NCI-H446 treated with DMSO at 0.1 percent for 48 hours (cell line): ENCODE results near the gene IGF2BP2.
"Not testable (repeated sequence)": the region's sequence is repeated elsewhere in the genome, so short reads cannot be mapped to it uniquely, and the experiment has no call there.

Experiments
- DNase-seq: peaks from one replicate; lab custom pipeline; 2025; lab: John Stamatoyannopoulos, UW

The IGF2BP2 gene

GRCh38 chr3:185797993-185798830 lies 26.6 kb downstream of the IGF2BP2 start:
- no peak for DNase-seq

DNA sequence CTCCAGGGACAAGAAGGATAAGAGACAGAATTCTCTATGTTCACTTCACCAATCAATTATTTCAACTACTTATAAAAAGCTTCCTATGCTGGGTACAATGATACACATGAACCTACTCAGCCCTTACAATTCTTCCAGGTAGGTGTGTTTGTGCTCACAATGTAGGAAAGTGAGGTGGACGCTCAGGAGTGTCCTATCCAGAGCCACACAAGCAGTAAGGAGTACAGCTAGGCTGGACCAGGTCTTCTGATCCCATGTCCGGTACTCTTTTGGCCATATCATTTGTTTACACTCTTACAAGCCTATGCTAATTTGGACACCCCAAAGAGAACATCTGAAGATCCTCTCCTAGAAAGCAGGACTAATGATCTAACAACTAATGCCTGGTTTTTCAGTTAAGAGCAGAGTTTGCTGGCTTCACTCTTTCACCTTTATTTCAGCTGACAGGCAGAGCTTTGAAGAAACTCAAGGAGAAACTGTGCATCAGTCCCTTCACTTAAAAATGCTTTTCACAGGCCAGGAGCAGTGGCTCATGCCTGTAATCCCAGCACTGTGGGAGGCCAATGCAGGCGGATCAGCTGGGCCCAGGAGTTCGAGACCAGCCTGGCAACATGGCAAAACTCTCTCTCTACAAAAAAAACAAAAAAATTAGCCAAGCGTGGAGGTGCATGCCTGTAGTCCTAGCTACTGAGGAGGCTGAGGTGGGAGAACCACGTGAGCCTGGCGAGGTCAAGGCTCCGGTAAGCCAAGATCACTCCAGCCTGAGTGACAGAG lies 27.5 kb downstream of the IGF2BP2 start:
- DNase-seq, result no peak

- DNase-seq, result no peak
Measured at GRCh38 chr3:185796431-185797107, 28.3 kb downstream of the IGF2BP2 start.

DNA sequence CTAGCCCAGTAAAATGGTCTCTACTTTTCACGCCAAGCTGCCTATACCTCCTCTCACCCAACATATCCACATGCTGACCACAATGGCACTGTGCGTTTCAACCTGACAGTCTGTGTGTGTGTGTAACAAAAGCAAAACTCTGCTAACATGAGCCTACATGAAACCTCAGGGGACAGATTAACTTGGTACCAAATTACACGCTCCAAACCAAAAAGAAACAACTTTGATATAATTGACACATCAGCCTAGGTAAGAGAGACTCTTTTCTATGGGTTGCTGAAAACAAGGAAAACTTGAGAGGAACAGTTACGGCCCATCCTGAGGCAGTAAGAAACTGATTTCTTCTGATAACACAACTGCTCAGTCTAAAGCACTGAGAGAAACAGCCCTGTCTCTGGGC lies 31.5 kb downstream of the IGF2BP2 start:
- no peak for DNase-seq

- no peak for DNase-seq
Measured at GRCh38 chr3:185792955-185793354, 31.9 kb downstream of the IGF2BP2 start.

GRCh38 chr3:185789891-185790830 lies 34.7 kb downstream of the IGF2BP2 start:
- no peak for DNase-seq

- no peak for DNase-seq
Measured at GRCh38 chr3:185789134-185789533, 35.7 kb downstream of the IGF2BP2 start.

DNA sequence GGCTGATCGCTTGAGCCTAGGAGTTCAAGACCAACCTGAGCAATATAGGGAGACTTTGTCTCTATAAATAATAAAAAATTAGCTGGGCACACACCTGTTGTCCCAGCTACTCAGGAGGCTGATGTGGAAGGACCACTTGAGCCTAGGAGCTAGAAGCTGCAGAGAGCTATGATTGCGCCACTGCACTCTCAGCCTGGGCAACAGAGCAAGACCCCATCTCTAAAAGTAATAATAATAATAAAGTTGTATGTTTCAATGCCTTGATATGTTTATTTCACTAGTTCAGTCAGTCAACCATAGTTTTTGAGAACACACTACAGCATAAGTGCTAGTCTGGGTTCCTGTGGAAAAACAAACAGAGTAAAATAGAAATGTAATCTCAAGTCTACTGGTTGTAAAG lies 36.5 kb downstream of the IGF2BP2 start:
- no peak for DNase-seq

DNA sequence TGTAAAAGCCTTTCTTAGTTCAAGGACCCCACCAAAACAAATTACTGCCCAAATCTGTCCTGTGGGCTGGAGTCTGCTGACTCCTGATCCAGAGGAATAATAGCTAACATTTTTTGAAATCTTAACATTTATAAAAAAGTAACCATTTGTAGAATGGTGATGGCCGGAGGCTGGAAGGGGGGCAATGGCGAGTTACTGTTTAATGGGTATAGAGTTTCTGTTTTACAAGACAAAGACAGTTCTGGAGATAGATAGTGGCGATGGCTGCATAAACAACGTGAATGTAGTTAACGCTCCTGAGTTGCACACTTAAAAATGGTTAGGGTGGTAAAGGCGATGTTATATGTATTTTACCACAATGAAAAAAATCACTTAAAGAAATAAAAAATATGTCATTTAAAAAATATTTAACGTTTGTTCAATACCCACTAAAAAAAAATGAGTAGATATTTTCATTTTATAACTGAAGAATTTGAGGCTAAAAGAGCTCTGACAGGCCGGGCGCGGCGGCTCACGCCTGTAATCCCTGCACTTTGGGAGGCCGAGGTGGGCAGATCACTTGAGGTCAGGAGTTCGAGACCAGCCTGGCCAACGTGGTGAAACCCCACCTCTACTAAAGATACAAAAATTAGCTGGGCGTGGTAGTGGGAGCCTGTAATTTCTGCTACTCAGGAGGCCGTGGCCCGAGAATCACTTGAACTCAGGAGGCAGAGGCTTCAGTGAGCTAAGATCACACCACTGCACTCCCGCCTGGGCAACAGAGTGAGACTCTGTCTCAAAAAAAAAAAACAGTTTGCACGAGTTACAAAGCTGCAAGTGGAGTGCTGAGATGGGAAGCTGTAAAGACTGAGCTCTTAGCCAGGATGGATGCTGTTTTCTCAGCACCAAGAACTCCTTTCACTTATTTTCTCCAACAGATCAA lies 37.6 kb downstream of the IGF2BP2 start:
- no peak for DNase-seq

GRCh38 chr3:185786258-185786657 lies 38.6 kb downstream of the IGF2BP2 start:
- not testable (repeated sequence) for DNase-seq

- DNase-seq, result no peak
Measured at GRCh38 chr3:185784317-185784716, 40.5 kb downstream of the IGF2BP2 start.

GRCh38 chr3:185781759-185782158 lies 43.1 kb downstream of the IGF2BP2 start:
- no peak for DNase-seq

DNA sequence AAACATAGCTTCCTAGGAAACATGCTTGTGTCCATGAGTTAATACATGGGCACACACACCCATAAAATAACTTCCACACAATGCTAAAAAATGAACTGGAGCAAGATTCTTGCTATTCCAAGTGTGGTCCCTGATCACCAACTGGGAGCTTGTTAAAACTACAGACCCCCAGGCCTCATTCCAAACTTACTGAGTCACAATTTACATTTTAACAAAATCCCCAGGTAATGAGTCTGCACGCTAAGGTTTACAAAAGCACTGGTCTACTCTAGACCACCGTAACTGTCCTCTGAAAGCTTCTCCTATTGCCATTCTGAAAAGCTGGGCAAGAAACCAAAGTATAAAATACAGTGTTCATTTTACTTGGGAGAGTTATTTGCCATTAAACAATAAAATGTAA lies 45.4 kb downstream of the IGF2BP2 start:
- DNase-seq, result no peak

GRCh38 chr3:185778821-185779220 lies 46.0 kb downstream of the IGF2BP2 start:
- no peak for DNase-seq

DNA sequence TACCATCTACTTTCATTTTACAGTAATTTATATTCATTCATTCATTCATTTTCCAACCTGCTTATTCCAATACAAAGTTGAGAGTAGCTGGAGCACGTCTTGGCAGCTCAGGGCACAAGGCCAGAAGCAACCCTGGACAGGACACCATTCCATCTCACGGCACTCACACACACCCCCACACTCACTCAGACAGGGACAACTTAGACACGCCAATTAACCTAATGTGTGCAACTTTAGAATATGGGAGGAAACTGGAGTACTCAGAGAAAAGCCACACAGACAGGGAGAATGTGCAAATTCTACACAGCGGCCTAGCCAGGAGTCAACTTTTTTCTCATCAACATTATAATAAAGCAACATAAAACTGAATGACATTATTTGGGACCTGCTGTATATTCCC lies 46.7 kb downstream of the IGF2BP2 start:
- DNase-seq, result no peak

GRCh38 chr3:185770109-185770508 lies 54.7 kb downstream of the IGF2BP2 start:
- DNase-seq, result no peak

- DNase-seq, result peak; percentile 45
Measured at GRCh38 chr3:185768578-185768982, 56.3 kb downstream of the IGF2BP2 start.

DNA sequence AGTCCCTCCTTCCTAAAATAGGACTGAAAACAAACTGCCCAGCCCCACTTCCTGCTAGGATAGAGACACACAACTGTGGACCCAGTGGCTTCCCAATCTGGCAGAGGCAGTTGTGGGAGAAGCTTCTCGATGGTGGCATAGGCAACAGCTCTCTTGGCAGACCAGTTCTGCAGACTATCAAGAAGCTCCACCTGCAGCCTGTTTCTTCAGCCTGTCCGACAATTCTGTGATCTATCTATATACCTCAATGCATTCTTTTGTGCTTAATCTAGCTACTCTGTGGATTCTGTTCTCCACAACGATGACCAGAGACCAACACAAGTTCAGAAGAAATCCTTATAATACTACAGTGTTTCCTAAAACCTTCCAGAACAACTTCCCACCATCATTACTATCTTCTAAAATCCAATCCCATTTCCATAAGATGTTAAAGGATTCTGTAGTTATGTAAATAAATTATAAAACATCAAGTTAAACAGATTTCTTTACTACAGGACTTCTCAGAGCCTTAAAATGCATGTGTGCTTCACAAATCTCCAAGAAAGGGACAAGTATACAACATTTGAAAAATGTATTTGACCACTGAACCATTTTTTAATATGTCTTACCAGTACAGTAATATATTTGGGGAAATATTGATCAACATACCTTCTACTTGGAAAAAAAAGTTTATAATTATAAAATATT lies 57.7 kb downstream of the IGF2BP2 start:
- no peak for DNase-seq

DNA sequence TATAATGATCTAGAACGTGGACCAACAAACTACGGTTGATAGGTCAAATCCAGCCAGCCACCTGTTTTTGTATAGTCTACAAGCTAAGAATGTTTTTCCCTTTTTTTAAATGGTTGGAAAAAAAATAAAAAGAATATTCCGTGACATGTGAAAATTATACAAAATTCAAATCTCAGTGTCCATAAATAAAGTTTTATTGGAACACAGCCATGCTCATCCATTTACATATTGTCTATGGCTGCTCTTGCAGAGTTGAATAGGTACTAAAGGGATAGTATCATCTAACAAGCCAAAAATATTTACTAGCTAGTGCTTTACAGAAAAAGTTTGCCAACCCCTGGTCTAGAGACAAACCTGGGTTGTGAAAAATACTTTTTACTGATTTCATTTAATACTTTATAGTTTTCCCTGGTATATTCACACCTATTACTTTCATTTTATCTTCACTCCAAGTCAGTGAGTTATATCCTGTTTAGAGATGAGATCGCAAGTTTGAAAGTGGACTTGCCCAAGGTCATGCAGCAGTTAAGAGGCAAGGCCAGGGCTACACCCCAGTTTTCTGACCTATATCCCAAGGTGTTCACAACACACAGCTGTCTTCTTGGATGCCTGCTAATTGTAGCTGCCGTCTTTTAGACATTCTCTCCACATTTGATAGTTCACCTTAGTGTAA lies 58.4 kb downstream of the IGF2BP2 start:
- no peak for DNase-seq
